ENCODE results near the gene RPGRIP1L.

DNA sequence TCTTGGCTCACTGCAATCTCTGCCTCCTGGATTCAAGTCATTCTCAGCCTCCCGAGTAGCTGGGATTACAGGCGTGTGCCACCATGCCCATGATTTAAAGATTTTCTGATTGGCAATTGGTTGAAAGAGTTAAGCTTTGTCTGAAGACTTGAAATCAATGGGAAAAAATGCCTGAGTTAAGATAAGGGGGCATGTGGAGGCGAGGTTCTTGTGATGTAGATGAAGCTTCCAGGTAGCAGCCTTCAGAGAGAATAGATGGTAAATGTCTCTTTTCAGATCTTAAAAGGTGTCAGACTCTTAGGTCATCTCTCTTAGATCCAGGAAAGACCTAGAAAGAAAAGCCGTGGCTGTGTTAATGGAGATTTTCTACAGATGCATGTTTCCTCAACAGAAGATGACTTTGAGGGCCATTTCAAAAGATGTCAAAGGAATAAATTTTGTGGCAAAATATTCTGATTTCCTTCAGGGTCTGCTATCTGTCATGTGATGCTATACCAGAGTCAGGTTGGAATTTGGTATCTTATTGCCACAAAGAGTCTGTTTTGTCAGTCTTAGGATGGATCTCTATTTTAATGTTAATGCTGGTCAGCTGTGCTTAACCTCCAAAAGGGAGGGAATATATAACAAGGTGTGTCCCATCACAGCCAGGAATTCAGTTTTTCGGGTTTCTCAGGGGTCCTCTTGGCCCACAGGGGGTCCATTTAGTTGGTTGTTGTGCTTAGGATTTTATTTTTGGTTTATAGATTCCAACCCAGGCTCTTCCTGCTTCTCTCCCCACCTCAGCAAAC is 142.4 kb downstream of the RPGRIP1L start:
- TF ChIP-seq POLR2A (IDR thresholded peaks at IDR 0.05; ENCODE audit: borderline replicate concordance, extremely low read depth, insufficient read depth, insufficient read length) (no peak), RAD21 (IDR thresholded peaks at IDR 0.05; ENCODE audit: low read depth) (no peak), EZH2phosphoT487 (IDR thresholded peaks at IDR 0.05; ENCODE audit: borderline replicate concordance) (no peak), POLR2AphosphoS5 (IDR thresholded peaks at IDR 0.05; ENCODE audit: low read depth, low read length) (no peak), EZH2 (IDR thresholded peaks at IDR 0.05) (no peak)
- TF ChIP-seq, protein P1, sequence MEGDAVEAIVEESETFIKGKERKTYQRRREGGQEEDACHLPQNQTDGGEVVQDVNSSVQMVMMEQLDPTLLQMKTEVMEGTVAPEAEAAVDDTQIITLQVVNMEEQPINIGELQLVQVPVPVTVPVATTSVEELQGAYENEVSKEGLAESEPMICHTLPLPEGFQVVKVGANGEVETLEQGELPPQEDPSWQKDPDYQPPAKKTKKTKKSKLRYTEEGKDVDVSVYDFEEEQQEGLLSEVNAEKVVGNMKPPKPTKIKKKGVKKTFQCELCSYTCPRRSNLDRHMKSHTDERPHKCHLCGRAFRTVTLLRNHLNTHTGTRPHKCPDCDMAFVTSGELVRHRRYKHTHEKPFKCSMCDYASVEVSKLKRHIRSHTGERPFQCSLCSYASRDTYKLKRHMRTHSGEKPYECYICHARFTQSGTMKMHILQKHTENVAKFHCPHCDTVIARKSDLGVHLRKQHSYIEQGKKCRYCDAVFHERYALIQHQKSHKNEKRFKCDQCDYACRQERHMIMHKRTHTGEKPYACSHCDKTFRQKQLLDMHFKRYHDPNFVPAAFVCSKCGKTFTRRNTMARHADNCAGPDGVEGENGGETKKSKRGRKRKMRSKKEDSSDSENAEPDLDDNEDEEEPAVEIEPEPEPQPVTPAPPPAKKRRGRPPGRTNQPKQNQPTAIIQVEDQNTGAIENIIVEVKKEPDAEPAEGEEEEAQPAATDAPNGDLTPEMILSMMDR (IDR thresholded peaks at IDR 0.05 in 2 of 3, conservative IDR thresholded peaks at IDR 0.05 in 1 of 3; ENCODE audit: borderline replicate concordance in 1 of 3, insufficient read depth in 1 of 3, low read depth in 2 of 3, low read length in 2 of 3): no peak

Data from HCT116 (cell line).